ENCODE data around the gene ULK4.
"Not testable (repeated sequence)": the region's sequence is repeated elsewhere in the genome, so short reads cannot be mapped to it uniquely, and the experiment has no call there.

Gene ULK4

GRCh38 chr3:41441568-41441967 lies 520.3 kb downstream of the ULK4 start:
- DNase-seq (ENCODE audit: low read depth in 2 of 2): no peak

- DNase-seq (ENCODE audit: low read depth in 2 of 2): no peak
Measured at GRCh38 chr3:41441139-41441538, 520.8 kb downstream of the ULK4 start.

- no peak for DNase-seq (ENCODE audit: low read depth in 2 of 2)
Measured at GRCh38 chr3:41436983-41437382, 524.9 kb downstream of the ULK4 start.

- DNase-seq (ENCODE audit: low read depth in 2 of 2): no peak
Measured at GRCh38 chr3:41434781-41435180, 527.1 kb downstream of the ULK4 start.

GRCh38 chr3:41431386-41431785 lies 530.5 kb downstream of the ULK4 start:
- DNase-seq (ENCODE audit: low read depth in 2 of 2): no peak

- no peak for DNase-seq (ENCODE audit: low read depth in 2 of 2)
Measured at GRCh38 chr3:41430886-41431285, 531.0 kb downstream of the ULK4 start.

- no peak for DNase-seq (ENCODE audit: low read depth in 2 of 2)
Measured at GRCh38 chr3:41430391-41430790, 531.5 kb downstream of the ULK4 start.

- DNase-seq (ENCODE audit: low read depth in 2 of 2): no peak
Measured at GRCh38 chr3:41426485-41426884, 535.4 kb downstream of the ULK4 start.

GRCh38 chr3:41424543-41425300 lies 537.2 kb downstream of the ULK4 start:
- DNase-seq (ENCODE audit: low read depth in 2 of 2): no peak

- no peak for DNase-seq (ENCODE audit: low read depth in 2 of 2)
Measured at GRCh38 chr3:41419809-41420208, 542.1 kb downstream of the ULK4 start.

- no peak for DNase-seq (ENCODE audit: low read depth in 2 of 2)
Measured at GRCh38 chr3:41418961-41419691, 542.8 kb downstream of the ULK4 start.

- DNase-seq (ENCODE audit: low read depth in 2 of 2): no peak
Measured at GRCh38 chr3:41417574-41417973, 544.3 kb downstream of the ULK4 start.

GRCh38 chr3:41411065-41411464 lies 550.8 kb downstream of the ULK4 start:
- no peak for DNase-seq (ENCODE audit: low read depth in 2 of 2)

GRCh38 chr3:41405466-41405865 lies 556.4 kb downstream of the ULK4 start:
- no peak for DNase-seq (ENCODE audit: low read depth in 2 of 2)

GRCh38 chr3:41404582-41404981 lies 557.3 kb downstream of the ULK4 start:
- DNase-seq (ENCODE audit: low read depth in 2 of 2): no peak

GRCh38 chr3:41394896-41395295 lies 567.0 kb downstream of the ULK4 start:
- no peak for DNase-seq (ENCODE audit: low read depth in 2 of 2)

- not testable (repeated sequence) for DNase-seq (ENCODE audit: low read depth in 2 of 2)
Measured at GRCh38 chr3:41370765-41371535, 591.0 kb downstream of the ULK4 start.

GRCh38 chr3:41370307-41370706 lies 591.6 kb downstream of the ULK4 start:
- DNase-seq (ENCODE audit: low read depth in 2 of 2): no peak

- DNase-seq (ENCODE audit: low read depth in 2 of 2): no peak
Measured at GRCh38 chr3:41369838-41370237, 592.1 kb downstream of the ULK4 start.

- DNase-seq (ENCODE audit: low read depth in 2 of 2): no peak
Measured at GRCh38 chr3:41365973-41366372, 595.9 kb downstream of the ULK4 start.

- no peak for DNase-seq (ENCODE audit: low read depth in 2 of 2)
Measured at GRCh38 chr3:41364736-41365135, 597.2 kb downstream of the ULK4 start.

- no peak for DNase-seq (ENCODE audit: low read depth in 2 of 2)
Measured at GRCh38 chr3:41363830-41364523, 597.9 kb downstream of the ULK4 start.
